IMR-90 (cell line): ENCODE measurements around the gene MEF2B. TPM values are rescaled to one million over a fixed set of nuclear protein-coding genes. Genes with fewer than 3 reads are reported as not detected.

Experiments
- ATAC-seq: fragments of 200-7000 bp; cut with Tn5 transposase; 2 replicates; pipeline ENCODE4 v1.9.1; 2020; ENCODE audit warnings: low read depth, mild to moderate bottlenecking, moderate library complexity
- BruUV-seq: library from RNA; stranded (reverse); fragments of 400-500 nt; replicated peaks from 2 replicates; lab custom pipeline; 2021; lab: Mats Ljungman, UMichigan
- CTCF ChIA-PET: fragments of 300-600 bp; formaldehyde crosslinking; extraction: SDS; loops from one replicate; lab custom pipeline; 2021; ENCODE audit warnings: antibody characterized with exemption; lab: Yijun Ruan, JAX
- POLR2A ChIA-PET: fragments of 300-600 bp; sonication (Branson Sonifier 250); formaldehyde crosslinking; loops from one replicate; lab custom pipeline; 2022; ENCODE audit warnings: antibody characterized with exemption; ENCODE audit not compliant: unreplicated experiment; lab: Charles Lee
- DNase-seq: peaks from one replicate; pipeline ENCODE4 v3.0.0; 2013
- H2AFZ ChIP-seq: replicated peaks from 2 replicates; pipeline ENCODE3; 2013; ENCODE audit warnings: low read length, mild to moderate bottlenecking; ENCODE audit not compliant: poor library complexity
- H2AK5ac ChIP-seq: 2 replicates; pipeline ENCODE4 v1.6.1; 2013; ENCODE audit warnings: low read depth, low read length, inconsistent platforms
- H2AK9ac ChIP-seq: replicated peaks from 2 replicates; pipeline ENCODE3; 2013; ENCODE audit warnings: mild to moderate bottlenecking, low read depth, low read length, moderate library complexity; ENCODE audit not compliant: poor library complexity
- H2BK120ac ChIP-seq: 2 replicates; pipeline ENCODE4 v1.6.1; 2013; ENCODE audit warnings: low read depth, low read length, inconsistent platforms
- H2BK15ac ChIP-seq: 3 replicates; pipeline ENCODE4 v1.6.1; 2013; ENCODE audit warnings: low read depth, low read length, inconsistent platforms
- H2BK20ac ChIP-seq: 2 replicates; pipeline ENCODE4 v1.6.1; 2013; ENCODE audit warnings: low read depth, mild to moderate bottlenecking, inconsistent platforms, low read length, moderate library complexity
- H2BK5ac ChIP-seq: 2 replicates; pipeline ENCODE4 v1.6.1; 2013; ENCODE audit warnings: mild to moderate bottlenecking, low read depth, low read length, inconsistent platforms; ENCODE audit not compliant: poor library complexity, severe bottlenecking
- H3K14ac ChIP-seq: replicated peaks from 2 replicates; pipeline ENCODE4 v1.6.1; 2013; ENCODE audit warnings: low read depth, low read length, inconsistent platforms
- H3K18ac ChIP-seq: 2 replicates; pipeline ENCODE4 v1.6.1; 2013; ENCODE audit warnings: low read depth, low read length, control low read depth
- H3K23ac ChIP-seq: 2 replicates; pipeline ENCODE4 v1.6.1; 2013; ENCODE audit warnings: low read depth, low read length, inconsistent platforms
- H3K27ac ChIP-seq: 2 replicates; pipeline ENCODE4 v1.5.1; 2013; ENCODE audit warnings: mild to moderate bottlenecking, control low read depth, low read length; ENCODE audit not compliant: insufficient read depth
- H3K27me3 ChIP-seq: 2 replicates; pipeline ENCODE4 v1.6.1; 2013; ENCODE audit warnings: low read length; ENCODE audit not compliant: control insufficient read depth, insufficient read depth
- H3K36me3 ChIP-seq: 2 replicates; pipeline ENCODE4 v1.6.1; 2013; ENCODE audit warnings: low read length, mixed read lengths; ENCODE audit not compliant: control insufficient read depth, insufficient read depth
- H3K4ac ChIP-seq: 2 replicates; pipeline ENCODE4 v1.6.1; 2013; ENCODE audit warnings: low read depth, low read length, inconsistent platforms
- H3K4me1 ChIP-seq: 2 replicates; pipeline ENCODE4 v1.6.1; 2013; ENCODE audit warnings: low read length, mixed read lengths; ENCODE audit not compliant: control insufficient read depth, insufficient read depth
- H3K4me2 ChIP-seq: 2 replicates; pipeline ENCODE4 v1.6.1; 2013; ENCODE audit warnings: low read depth, mild to moderate bottlenecking, control low read depth, low read length, moderate library complexity
- H3K4me3 ChIP-seq: 2 replicates; pipeline ENCODE4 v1.5.1; 2013; ENCODE audit warnings: low read depth, mild to moderate bottlenecking, control low read depth, low read length, moderate library complexity; ENCODE audit not compliant: insufficient read depth
- H3K56ac ChIP-seq: 2 replicates; pipeline ENCODE4 v1.6.1; 2013; ENCODE audit warnings: low read length, inconsistent platforms; ENCODE audit not compliant: insufficient read depth; ENCODE audit errors: extremely low read depth
- H3K79me1 ChIP-seq, 2 experiments: 2 replicates each; pipeline ENCODE4 v1.6.1; 2013; ENCODE audit warnings: low read length in 2 of 2, inconsistent platforms in 1 of 2, low read depth in 1 of 2
- H3K9ac ChIP-seq: 2 replicates; pipeline ENCODE4 v1.6.1; 2013; ENCODE audit warnings: low read depth, low read length, control low read depth
- H3K9me1 ChIP-seq: 2 replicates; pipeline ENCODE4 v1.6.1; 2013; ENCODE audit warnings: low read length, inconsistent platforms; ENCODE audit not compliant: insufficient read depth
- H3K9me3 ChIP-seq: 2 replicates; pipeline ENCODE4 v1.6.1; 2013; ENCODE audit warnings: low read length; ENCODE audit not compliant: control insufficient read depth, insufficient read depth
- H4K20me1 ChIP-seq: 2 replicates; pipeline ENCODE4 v1.6.1; 2013; ENCODE audit warnings: low read length, inconsistent platforms; ENCODE audit not compliant: insufficient read depth
- H4K5ac ChIP-seq: 2 replicates; pipeline ENCODE4 v1.6.1; 2013; ENCODE audit warnings: mild to moderate bottlenecking, low read depth, low read length, control low read depth
- H4K8ac ChIP-seq, 2 experiments: 2 replicates each; pipeline ENCODE4 v1.6.1; 2013; ENCODE audit warnings: low read depth in 2 of 2, low read length in 2 of 2, control low read depth in 1 of 2, inconsistent platforms in 1 of 2
- H4K91ac ChIP-seq: 2 replicates; pipeline ENCODE4 v1.6.1; 2013; ENCODE audit warnings: low read depth, low read length, inconsistent platforms; ENCODE audit not compliant: insufficient read depth
- BHLHE40 ChIP-seq: fragments of 150-350 bp; IDR thresholded peaks from 2 replicates; pipeline ENCODE4 v1.6.1; 2016; ENCODE audit warnings: mild to moderate bottlenecking, low read depth, low read length
- CEBPB ChIP-seq: IDR thresholded peaks from 2 replicates; pipeline ENCODE4 v1.6.1; 2012; ENCODE audit warnings: low read depth, low read length, improper control_type of control experiment
- CHD1 ChIP-seq: IDR thresholded peaks from 2 replicates; pipeline ENCODE4 v1.6.1; 2012; ENCODE audit warnings: low read depth, low read length, improper control_type of control experiment
- MAZ ChIP-seq: IDR thresholded peaks from 2 replicates; pipeline ENCODE4 v1.6.1; 2012; ENCODE audit warnings: low read depth, mild to moderate bottlenecking, low read length, improper control_type of control experiment, moderate library complexity, borderline replicate concordance
- WGBS, 2 experiments: methylation state at CpG; one replicate each; pipeline versions ENCODE4 v1.1.5 to v1.1.7; 2013; ENCODE audit warnings: missing lambda C conversion rate in 2 of 2; ENCODE audit not compliant: insufficient read length in 1 of 2; ENCODE audit errors: extremely low coverage in 2 of 2; 5-methylcytosine and 5-hydroxymethylcytosine counted together
- dilution Hi-C: fragments of 300-500 bp; cut with HindIII; formaldehyde crosslinking; loops from one replicate; pipeline ENCODE4 v1.14.3; 2018; ENCODE audit warnings: low sequenced_read_pairs; ENCODE audit not compliant: unreplicated experiment
- in situ Hi-C: fragments of 300-500 bp; cut with MboI; formaldehyde crosslinking; loops from 3 replicates; pipeline ENCODE4 v1.14.3; 2019; ENCODE audit warnings: low sequenced_read_pairs, inconsistent platforms, mixed read lengths
- intact Hi-C: fragments of 100-400 bp; cut with micrococcal nuclease; formaldehyde crosslinking; loops from 2 replicates; pipeline ENCODE4 v1.10.0; 2022
- polyA plus RNA-seq, 3 experiments: library from polyadenylated mRNA; depleted of rRNA; stranded (reverse); fragments of >200 nt; gene quantifications; 2 replicates each; pipeline ENCODE4 v1.2.3, GENCODE V29; 2012; ENCODE audit warnings: low replicate concordance in 1 of 3
- total RNA-seq: library from RNA; depleted of rRNA; stranded (reverse); fragments of >200 nt; gene quantifications from 2 replicates; pipeline ENCODE4 v1.2.3, GENCODE V29; 2012

The MEF2B gene
- total and polyA plus RNA-seq, 2 of the 4 experiments (the other 2 are of a cell fraction): 0.18 to 0.94 TPM

GRCh38 chr19:19171821-19172532 is 1.9 kb upstream of the MEF2B start:
- Histone ChIP-seq H3K79me1 (no peaks in the 10 kb centered on the region), H3K9me3 (no peaks in the 10 kb centered on the region), H3K4me2 (peak overlapping the region; percentile 66), H4K8ac (peak overlapping the region; percentile 92 to 97), H4K91ac (peak overlapping the region; percentile 99), H2BK120ac (peak overlapping the region; percentile 99), H3K36me3 (peaks cover 5% of the 10 kb centered on the region; the same call in 1 of the 2 replicates), H2AK9ac (peak overlapping the region; percentile 96), H3K23ac (peak overlapping the region; percentile 91), H2AK5ac (peak overlapping the region; percentile 98), H4K5ac (peak overlapping the region; percentile 98), H3K56ac (peak overlapping the region; percentile 63; the same call in 1 of the 2 replicates), H3K18ac (peak overlapping the region; percentile 95), H2BK5ac (peak overlapping the region; percentile 69), H4K20me1 (no peaks in the 10 kb centered on the region; the same call in 1 of the 2 replicates), H2AFZ (peak overlapping the region; percentile 39), H3K9ac (peak overlapping the region; percentile 68), H3K4me3 (no peak overlapping the region), H2BK20ac (peak overlapping the region; percentile 96), H3K4me1 (peaks cover 24% of the 10 kb centered on the region), H3K9me1 (peaks cover 11% of the 10 kb centered on the region), H3K4ac (peak overlapping the region; percentile 98), H2BK15ac (peak overlapping the region; percentile 97), H3K14ac (peak overlapping the region; percentile 96), H3K27me3 (no peaks in the 10 kb centered on the region), H3K27ac (peak overlapping the region; percentile 80)
- TF ChIP-seq BHLHE40: peak; percentile 18; the same call in 1 of the 2 replicates
- TF ChIP-seq CEBPB: peak; percentile 97
- TF ChIP-seq CHD1: no peak
- TF ChIP-seq MAZ: peak; percentile 96; the same call in 1 of the 2 replicates
- CTCF ChIA-PET: no interaction called here
- dilution Hi-C loops (no loop called here), intact Hi-C loops (loop anchor here (10.0 kb wide), 1 partner anchor 107 kb away; the partner anchor contains the start of gene SLC25A42), in situ Hi-C loops (no loop called here)
- DNase-seq (peak; percentile 78), ATAC-seq (peak; percentile 86)
- POLR2A ChIA-PET: no interaction called here
- no TSS peak for BruUV-seq
- 46% methylated on average over 4 of the region's 8 CpGs; no CpG with 5 or more reads in 1 of the 2 experiments for WGBS, 2 experiments
